KMS-11 (cell line): ENCODE results near the gene APLP2.

Source experiments
- H2AFZ ChIP-seq: fragments of 200-600 bp; sonication (generic); 2 replicates; pipeline ENCODE4 v1.6.1; 2016; ENCODE audit warnings: antibody characterized with exemption, mixed run types, low read depth
- H3K27ac ChIP-seq: fragments of 200-600 bp; sonication (generic); 2 replicates; pipeline ENCODE4 v1.6.1; 2016; ENCODE audit warnings: mild to moderate bottlenecking, mixed run types
- H3K27me3 ChIP-seq: fragments of 200-600 bp; sonication (generic); 2 replicates; pipeline ENCODE4 v1.6.1; 2017; ENCODE audit warnings: mild to moderate bottlenecking, low read depth, mixed run types, moderate library complexity; ENCODE audit not compliant: insufficient read depth
- H3K36me3 ChIP-seq: fragments of 200-600 bp; sonication (generic); 2 replicates; pipeline ENCODE4 v1.6.1; 2017; ENCODE audit warnings: mild to moderate bottlenecking, mixed run types; ENCODE audit not compliant: insufficient read depth
- H3K4me1 ChIP-seq: fragments of 200-600 bp; sonication (generic); 2 replicates; pipeline ENCODE4 v1.6.1; 2016; ENCODE audit warnings: mild to moderate bottlenecking, low read depth, mixed run types; ENCODE audit not compliant: poor library complexity, severe bottlenecking
- H3K4me2 ChIP-seq: fragments of 200-600 bp; sonication (generic); 2 replicates; pipeline ENCODE4 v1.7.0; 2016; ENCODE audit warnings: mild to moderate bottlenecking, mixed run types
- H3K4me3 ChIP-seq: fragments of 200-600 bp; sonication (generic); IDR thresholded peaks from 2 replicates; pipeline ENCODE4 v1.6.1; 2017; ENCODE audit warnings: low read depth, low read length, mixed read lengths; ENCODE audit not compliant: insufficient read depth
- H3K79me2 ChIP-seq: fragments of 200-600 bp; sonication (generic); 2 replicates; pipeline ENCODE4 v1.6.1; 2016; ENCODE audit warnings: low read depth, mixed run types; ENCODE audit not compliant: insufficient read depth
- H3K9ac ChIP-seq: fragments of 200-600 bp; sonication (generic); 2 replicates; pipeline ENCODE4 v1.6.1; 2016; ENCODE audit warnings: mild to moderate bottlenecking, mixed run types
- H4K20me1 ChIP-seq: fragments of 200-600 bp; sonication (generic); 2 replicates; pipeline ENCODE4 v1.6.1; 2016; ENCODE audit warnings: mild to moderate bottlenecking, mixed run types; ENCODE audit not compliant: insufficient read depth
- CTCF ChIP-seq: fragments of 200-600 bp; sonication (generic); conservative IDR thresholded peaks from 2 replicates; pipeline ENCODE4 v1.6.1; 2017; ENCODE audit warnings: low read depth, mild to moderate bottlenecking, antibody characterized with exemption, low read length, moderate library complexity, mixed read lengths

Gene APLP2

DNA sequence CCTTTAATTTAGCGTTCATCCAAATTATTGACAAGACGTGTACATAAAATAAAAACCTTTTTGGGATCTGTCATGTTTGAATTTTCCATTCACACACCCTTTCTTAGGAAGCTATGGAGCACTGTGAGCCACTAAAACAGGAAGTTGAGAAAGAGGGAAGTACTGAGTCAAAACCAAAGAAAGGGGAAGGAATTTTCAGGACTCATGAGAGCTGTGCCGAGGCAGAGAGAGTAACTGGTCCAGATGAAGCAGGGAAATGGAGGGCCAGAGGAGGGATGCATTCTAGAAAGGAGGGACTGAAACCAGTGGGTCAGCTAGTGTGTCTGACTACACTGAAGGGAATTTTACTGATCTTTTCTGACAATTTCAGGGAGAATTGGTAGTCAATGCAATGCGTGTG lies 24.9 kb downstream of the APLP2 start:
- TF ChIP-seq CTCF = no peak
- H3K9ac ChIP-seq = no peak overlapping the region
- H3K27me3 ChIP-seq = no peaks in the 10 kb centered on the region
- H3K4me3 ChIP-seq = no peak overlapping the region
- no peak overlapping the region for H3K27ac ChIP-seq
- no peak overlapping the region for H2AFZ ChIP-seq
- no peak overlapping the region for H3K4me2 ChIP-seq
- no peaks in the 10 kb centered on the region for H3K4me1 ChIP-seq
- no peaks in the 10 kb centered on the region for H3K79me2 ChIP-seq
- no peaks in the 10 kb centered on the region for H3K36me3 ChIP-seq
- H4K20me1 ChIP-seq = no peaks in the 10 kb centered on the region

GRCh38 chr11:130095326-130095725 lies 25.6 kb downstream of the APLP2 start:
- Histone ChIP-seq H3K9ac (no peak overlapping the region), H3K4me1 (no peaks in the 10 kb centered on the region), H3K4me2 (no peak overlapping the region), H3K27ac (no peak overlapping the region), H3K27me3 (no peaks in the 10 kb centered on the region), H2AFZ (no peak overlapping the region), H4K20me1 (no peaks in the 10 kb centered on the region), H3K4me3 (no peak overlapping the region), H3K36me3 (no peaks in the 10 kb centered on the region), H3K79me2 (no peaks in the 10 kb centered on the region)
- no peak for TF ChIP-seq CTCF

DNA sequence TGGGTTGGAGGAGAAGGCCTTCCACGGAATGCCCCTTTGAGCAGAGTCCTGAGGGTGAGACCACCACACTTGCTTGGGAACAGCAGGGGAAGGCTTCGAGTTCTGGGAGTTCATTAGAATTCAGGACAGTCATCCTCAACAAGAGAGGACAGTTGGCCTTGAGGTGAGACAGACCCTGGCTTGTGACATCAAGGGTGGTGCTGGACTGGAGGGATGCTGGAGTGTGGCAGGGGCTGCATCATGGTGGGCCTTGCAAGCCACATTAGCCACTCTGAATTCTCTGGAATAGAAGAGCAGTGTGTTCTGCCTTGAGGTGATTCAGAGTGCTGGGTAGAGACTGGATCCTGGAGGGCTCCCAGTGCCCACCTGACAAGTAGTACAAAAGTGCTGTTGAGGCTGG lies 26.3 kb downstream of the APLP2 start:
- H3K79me2 ChIP-seq = no peaks in the 10 kb centered on the region

GRCh38 chr11:130096823-130097222 lies 27.1 kb downstream of the APLP2 start:
- Histone ChIP-seq H3K4me1 (no peaks in the 10 kb centered on the region), H3K4me3 (no peak overlapping the region), H2AFZ (no peak overlapping the region), H3K4me2 (no peak overlapping the region), H4K20me1 (no peaks in the 10 kb centered on the region), H3K9ac (no peak overlapping the region), H3K27ac (no peak overlapping the region), H3K27me3 (no peaks in the 10 kb centered on the region), H3K36me3 (no peaks in the 10 kb centered on the region), H3K79me2 (no peaks in the 10 kb centered on the region)
- TF ChIP-seq CTCF = no peak

More for the DNA sequence above, 26.3 kb downstream of the APLP2 start:
- Histone ChIP-seq H3K27me3 (no peaks in the 10 kb centered on the region), H2AFZ (no peak overlapping the region), H3K4me3 (no peak overlapping the region), H3K27ac (no peak overlapping the region), H4K20me1 (no peaks in the 10 kb centered on the region), H3K4me2 (no peak overlapping the region), H3K4me1 (no peaks in the 10 kb centered on the region), H3K36me3 (no peaks in the 10 kb centered on the region), H3K9ac (no peak overlapping the region)
- TF ChIP-seq CTCF = no peak
